ENCODE results near the gene KCNMB1. TPM values are rescaled to one million over a fixed set of nuclear protein-coding genes. Genes with fewer than 3 reads are reported as not detected.

Gene KCNMB1
- total RNA-seq, 6 experiments from 2014 or later, result not detected

- no peak for TF ChIP-seq CTCF (IDR thresholded peaks at IDR 0.05)
- Mint-ChIP-seq H3K36me3 (ENCODE audit: low read depth) (no peaks in the 10 kb centered on the region), H3K27ac (no peak overlapping the region), H3K9me3 (peaks cover 7% of the 10 kb centered on the region; the same call in 1 of the 2 replicates), H3K4me1 (ENCODE audit: low read depth) (no peaks in the 10 kb centered on the region), H3K27me3 (ENCODE audit: insufficient read depth) (peaks cover 6% of the 10 kb centered on the region), H3K4me3 (no peak overlapping the region)
- no peak for DNase-seq
Measured at GRCh38 chr5:170403675-170404074, 14.5 kb upstream of the KCNMB1 start.

DNA sequence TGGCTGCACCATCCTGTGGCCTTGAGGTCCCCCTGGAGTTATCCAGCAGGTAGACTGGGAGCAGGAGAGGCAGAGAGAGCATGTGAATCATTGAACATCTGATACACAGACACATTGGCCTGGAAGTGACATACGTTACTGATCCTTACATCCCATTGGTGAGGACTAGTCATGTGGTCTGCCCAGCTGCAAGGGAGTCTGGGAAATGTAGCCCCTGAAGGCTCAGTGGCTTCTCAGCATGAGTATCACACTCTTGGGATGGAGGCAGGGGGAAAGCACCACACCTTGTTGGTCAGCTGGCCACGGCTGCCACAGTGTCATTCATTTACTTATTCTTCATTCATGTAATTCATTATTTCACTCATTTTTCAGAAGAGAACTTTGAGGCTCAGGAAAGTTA, 13.3 kb upstream of the KCNMB1 start:
- Mint-ChIP-seq H3K27ac (no peak overlapping the region), H3K4me1 (ENCODE audit: low read depth) (no peaks in the 10 kb centered on the region), H3K36me3 (ENCODE audit: low read depth) (no peaks in the 10 kb centered on the region), H3K9me3 (peaks cover 7% of the 10 kb centered on the region; the same call in 1 of the 2 replicates), H3K4me3 (no peak overlapping the region), H3K27me3 (ENCODE audit: insufficient read depth) (peaks cover 6% of the 10 kb centered on the region)
- DNase-seq, result no peak
- no peak for TF ChIP-seq CTCF (IDR thresholded peaks at IDR 0.05)

DNA sequence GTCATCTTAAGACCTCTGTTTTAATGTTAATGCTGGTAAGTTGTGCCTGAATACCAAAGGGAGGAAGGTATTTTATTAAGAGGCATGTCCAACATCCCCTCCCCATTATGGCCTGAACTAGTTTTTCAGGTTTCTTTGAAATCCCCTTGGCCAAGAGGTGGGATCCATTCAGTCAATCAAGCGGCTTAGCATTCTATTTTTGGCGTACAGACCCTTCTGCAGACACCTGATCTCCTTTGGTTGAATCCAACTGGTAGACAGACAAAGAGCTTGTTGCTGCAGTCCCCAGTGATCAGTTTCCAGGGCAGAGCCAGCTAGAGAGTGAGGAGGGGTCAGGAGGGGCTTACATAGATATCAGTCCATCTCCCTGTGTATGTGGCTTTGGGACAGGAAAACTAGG, 7.9 kb upstream of the KCNMB1 start:
- peaks cover 4% of the 10 kb centered on the region for H3K9me3 Mint-ChIP-seq
- DNase-seq, result no peak
- no peak overlapping the region for H3K27ac Mint-ChIP-seq
- no peak for TF ChIP-seq CTCF (IDR thresholded peaks at IDR 0.05)
- no peaks in the 10 kb centered on the region for H3K36me3 Mint-ChIP-seq (ENCODE audit: low read depth)
- no peaks in the 10 kb centered on the region for H3K4me1 Mint-ChIP-seq (ENCODE audit: low read depth)
- peaks cover 2% of the 10 kb centered on the region for H3K27me3 Mint-ChIP-seq (ENCODE audit: insufficient read depth)
- H3K4me3 Mint-ChIP-seq, result no peak overlapping the region

DNA sequence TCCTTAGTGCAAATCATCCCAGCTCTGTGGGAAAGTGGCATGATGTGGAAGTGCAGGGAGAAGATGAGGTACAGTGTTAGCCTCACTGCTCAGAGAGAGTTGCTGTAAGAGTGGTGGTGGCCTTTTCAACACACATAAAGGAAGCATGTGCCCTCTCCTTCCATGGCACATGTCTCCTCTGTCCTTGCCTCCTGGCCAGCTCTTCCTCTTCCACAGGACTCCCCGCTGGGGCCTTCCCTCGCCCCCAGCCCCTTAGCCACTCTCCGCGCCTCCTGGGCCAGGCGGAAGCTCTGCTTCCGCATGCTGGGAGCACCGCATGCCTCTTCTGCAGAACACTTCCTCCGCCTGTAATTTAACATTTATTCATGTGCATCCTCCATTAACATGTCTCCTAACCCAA, 4.8 kb upstream of the KCNMB1 start:
- DNase-seq, result no peak
- H3K36me3 Mint-ChIP-seq (ENCODE audit: low read depth), result no peaks in the 10 kb centered on the region
- no peaks in the 10 kb centered on the region for H3K4me1 Mint-ChIP-seq (ENCODE audit: low read depth)
- H3K27ac Mint-ChIP-seq, result no peak overlapping the region
- H3K27me3 Mint-ChIP-seq (ENCODE audit: insufficient read depth), result peaks cover 8% of the 10 kb centered on the region
- no peak overlapping the region for H3K4me3 Mint-ChIP-seq
- H3K9me3 Mint-ChIP-seq, result peaks cover 6% of the 10 kb centered on the region
- TF ChIP-seq CTCF (IDR thresholded peaks at IDR 0.05), result no peak

DNA sequence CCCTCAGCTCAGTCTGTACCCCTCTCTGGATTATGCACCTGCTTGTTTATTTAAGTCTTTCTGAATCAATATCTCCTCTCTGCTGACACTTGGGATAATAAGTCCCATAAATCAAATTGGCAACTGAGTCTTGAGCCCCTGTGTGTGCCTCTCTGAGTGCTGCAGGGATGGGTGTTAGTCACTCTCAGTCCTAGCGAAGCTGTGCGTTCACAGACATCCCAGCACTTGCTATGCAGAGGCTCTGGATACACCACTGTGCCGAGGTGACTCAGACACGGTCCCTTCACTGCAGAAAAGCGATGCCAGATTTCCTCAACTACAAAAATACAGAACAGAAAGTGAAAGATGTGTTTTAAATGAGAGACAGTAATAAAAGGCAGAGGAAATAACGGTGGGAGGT, 4.1 kb upstream of the KCNMB1 start:
- no peak overlapping the region for H3K4me3 Mint-ChIP-seq
- no peak for DNase-seq
- TF ChIP-seq CTCF (IDR thresholded peaks at IDR 0.05), result no peak
- peaks cover 8% of the 10 kb centered on the region for H3K27me3 Mint-ChIP-seq (ENCODE audit: insufficient read depth)
- peaks cover 6% of the 10 kb centered on the region for H3K9me3 Mint-ChIP-seq
- H3K27ac Mint-ChIP-seq, result no peak overlapping the region
- H3K36me3 Mint-ChIP-seq (ENCODE audit: low read depth), result no peaks in the 10 kb centered on the region
- H3K4me1 Mint-ChIP-seq (ENCODE audit: low read depth), result no peaks in the 10 kb centered on the region

DNA sequence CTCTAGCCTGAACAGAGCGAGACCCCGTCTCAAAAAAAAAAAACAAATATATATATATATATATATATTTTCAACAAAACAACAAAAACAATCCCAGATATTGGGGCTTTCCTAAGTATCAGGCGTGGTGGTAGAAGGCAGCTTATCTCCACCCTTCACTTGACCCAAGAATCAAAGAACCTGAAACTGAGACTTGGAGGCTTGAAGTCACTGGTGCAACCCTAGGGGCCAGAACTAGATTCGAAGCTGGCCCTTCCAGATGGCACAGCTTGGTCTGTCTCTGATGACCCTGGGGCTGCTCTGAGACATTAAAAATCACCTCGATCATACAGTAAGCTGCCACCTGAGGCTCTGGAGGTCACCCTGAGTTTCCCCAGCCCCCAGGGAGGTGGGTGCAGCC, 1.3 kb upstream of the KCNMB1 start:
- Mint-ChIP-seq H3K27me3 (ENCODE audit: insufficient read depth) (peaks cover 8% of the 10 kb centered on the region), H3K27ac (no peak overlapping the region)
- TF ChIP-seq CTCF (IDR thresholded peaks at IDR 0.05), result no peak

More for the DNA sequence above, 1.3 kb upstream of the KCNMB1 start:
- Mint-ChIP-seq H3K4me3 (no peak overlapping the region), H3K4me1 (ENCODE audit: low read depth) (no peaks in the 10 kb centered on the region), H3K36me3 (ENCODE audit: low read depth) (no peaks in the 10 kb centered on the region), H3K9me3 (peaks cover 6% of the 10 kb centered on the region)
- DNase-seq, result no peak
